SW480 (cell line): ENCODE results near the gene RNASE7.
A peak's percentile ranks its signal among the peaks of the same experiment; 100 is the strongest.
"Not testable (repeated sequence)": the region's sequence is repeated elsewhere in the genome, so short reads cannot be mapped to it uniquely, and the experiment has no call there.

ENCODE experiments used
- DNase-seq: peaks from one replicate; pipeline ENCODE4 v3.0.0-alpha.2; 2016; ENCODE audit warnings: low spot score

The RNASE7 gene

DNA sequence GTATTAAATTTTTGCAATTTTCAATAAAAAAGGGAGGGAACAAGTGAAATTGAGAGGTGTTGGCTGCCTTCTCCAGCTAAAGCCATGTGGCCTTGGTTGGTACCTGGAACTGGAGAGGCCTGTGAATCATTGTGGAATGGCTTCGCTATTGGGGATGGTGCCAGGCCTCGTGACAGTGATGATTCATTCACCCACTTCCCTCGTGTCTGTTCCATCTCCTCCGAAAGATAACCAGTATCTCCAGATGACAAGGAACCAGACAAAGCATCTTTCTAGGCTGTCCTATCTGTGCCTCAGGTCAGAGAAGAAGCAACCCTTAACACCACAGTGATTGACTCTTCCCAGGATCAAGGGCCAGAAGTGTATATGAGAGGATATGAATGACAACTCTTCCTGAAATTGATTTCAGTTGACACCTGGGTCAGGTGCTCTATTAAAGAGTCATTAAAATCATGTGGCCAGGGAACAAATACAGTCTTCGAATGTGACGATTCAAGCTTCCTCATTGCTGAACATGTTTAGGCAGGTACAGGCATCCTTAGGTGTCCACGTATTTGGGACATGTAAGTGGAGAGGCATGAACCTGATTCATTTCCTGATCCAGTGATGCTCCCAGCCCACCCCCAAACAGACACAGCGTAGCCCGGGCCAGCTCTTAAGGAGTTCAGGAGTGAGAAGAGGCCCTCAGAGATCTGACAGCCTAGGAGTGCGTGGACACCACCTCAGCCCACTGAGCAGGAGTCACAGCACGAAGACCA lies at the start of gene RNASE7:
TSS of gene RNASE7 (plus strand) at position 687 of the 758 bp plus-strand sequence. CDS start 631 bp downstream, outside the sequence.
- no peak for DNase-seq

DNA sequence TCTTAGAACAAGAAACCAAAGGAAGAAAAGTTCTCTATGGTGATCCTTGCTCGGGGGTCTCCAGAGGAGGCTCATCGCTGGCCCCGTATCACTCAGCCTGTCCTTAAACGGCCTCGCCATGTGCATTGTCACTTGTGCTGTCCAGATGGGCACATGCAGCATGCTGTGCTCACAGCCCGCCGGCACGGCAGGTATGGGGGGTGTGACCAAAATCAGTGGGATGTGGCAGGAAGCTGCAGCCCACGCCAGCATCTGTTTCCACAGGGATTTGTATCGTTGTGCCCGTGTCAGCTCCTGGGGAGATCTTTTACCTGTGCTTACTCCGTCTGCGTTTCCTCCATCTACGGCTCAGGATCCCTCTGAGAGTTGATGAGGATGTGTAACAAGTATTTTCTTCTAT lies 45.6 kb upstream of the RNASE7 start:
- DNase-seq = no peak

- no peak for DNase-seq
Observed at GRCh38 chr14:20997115-20997514, 45.0 kb upstream of the RNASE7 start.

DNA sequence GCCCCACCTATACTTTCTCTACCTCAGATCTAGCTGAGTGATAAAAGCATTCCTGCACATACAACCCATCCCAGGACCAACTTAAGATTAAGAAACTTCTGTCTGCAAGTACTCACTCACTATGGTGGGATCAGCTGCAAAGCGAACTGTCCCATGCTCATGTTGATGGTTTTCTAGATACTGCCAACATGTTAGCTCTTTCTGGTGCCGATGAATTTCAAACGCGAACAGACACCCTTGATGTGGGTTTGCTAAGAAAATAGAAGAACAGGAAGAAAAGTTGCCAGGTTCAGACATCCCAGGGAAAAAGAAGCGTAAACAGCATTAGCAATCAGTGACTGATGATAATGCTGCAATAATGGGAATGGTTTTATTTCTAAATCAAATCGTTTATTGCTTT lies 44.6 kb upstream of the RNASE7 start:
- DNase-seq = no peak

DNA sequence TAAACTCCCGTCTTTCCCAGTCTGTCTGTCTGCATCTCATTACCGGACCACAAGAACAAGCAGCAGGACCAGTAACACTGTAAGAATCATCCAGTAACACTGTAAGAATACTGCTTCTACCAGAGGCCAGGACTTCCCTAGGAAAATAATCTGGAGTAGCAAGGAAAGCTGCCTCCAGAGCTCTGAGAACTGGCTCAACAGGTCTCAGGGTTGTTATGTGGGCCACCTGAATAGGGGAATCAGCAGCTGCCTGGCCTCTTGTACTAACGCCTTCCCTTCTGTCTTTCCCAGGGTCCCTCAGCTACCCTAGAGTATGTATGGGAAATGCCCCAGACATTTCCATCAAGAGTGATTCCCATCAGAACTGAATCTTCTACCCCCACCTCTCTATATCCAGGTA lies 44.0 kb upstream of the RNASE7 start:
- no peak for DNase-seq

- no peak for DNase-seq
Observed at GRCh38 chr14:20998674-20999366, 43.3 kb upstream of the RNASE7 start, which contains the start of gene SLC39A2. SLC39A2 (plus strand) TSS chr14:20999293; CDS start chr14:20999447, 154 bp downstream.

DNA sequence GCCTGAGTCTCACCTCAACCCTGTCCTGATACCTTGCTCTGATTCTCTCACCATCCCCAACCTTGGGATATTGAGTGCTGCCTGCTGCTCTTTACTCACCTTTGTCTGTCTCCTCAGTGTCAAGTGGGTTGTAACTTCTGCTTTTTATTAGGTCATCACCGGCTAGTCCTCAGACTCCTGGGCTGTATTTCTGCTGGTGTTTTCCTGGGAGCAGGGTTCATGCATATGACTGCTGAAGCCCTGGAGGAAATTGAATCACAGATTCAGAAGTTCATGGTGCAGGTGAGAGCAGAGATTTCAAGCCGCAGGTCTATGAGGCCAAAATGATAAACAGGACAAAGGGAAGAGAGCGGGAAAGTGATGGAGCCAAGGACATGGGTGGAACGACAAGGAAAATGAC lies 42.6 kb upstream of the RNASE7 start:
- DNase-seq = no peak

GRCh38 chr14:21001218-21001617 lies 40.9 kb upstream of the RNASE7 start:
- no peak for DNase-seq

DNA sequence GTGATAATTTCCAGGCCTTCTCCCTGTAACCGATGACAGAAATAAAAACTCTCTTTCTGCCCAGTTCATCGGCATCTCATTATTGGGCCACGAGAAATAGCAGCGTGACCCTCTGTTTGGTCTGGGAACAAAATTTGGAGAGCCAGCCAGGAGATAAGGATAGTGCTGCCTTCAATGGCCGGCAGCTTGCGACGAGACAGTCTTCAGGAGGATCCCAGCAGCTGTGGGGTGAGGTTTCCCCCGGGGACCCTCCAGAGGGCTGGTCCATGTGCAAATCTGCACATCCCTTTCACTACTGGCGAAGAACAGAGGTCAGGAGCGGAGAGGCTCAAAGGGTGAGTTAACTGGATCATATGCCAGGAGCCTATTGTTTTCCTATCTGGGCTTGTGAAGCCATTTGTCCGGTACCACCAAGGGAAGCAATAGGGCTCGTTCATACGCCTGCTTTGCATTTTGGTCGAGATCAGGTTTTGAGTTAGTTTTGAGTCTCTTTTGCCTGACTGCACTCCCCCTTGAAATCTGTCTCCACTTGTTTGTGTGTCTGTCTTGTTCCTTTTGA lies 38.3 kb upstream of the RNASE7 start:
- DNase-seq = no peak

GRCh38 chr14:21009721-21010120 lies 32.4 kb upstream of the RNASE7 start:
- not testable (repeated sequence) for DNase-seq

- no peak for DNase-seq
Observed at GRCh38 chr14:21011136-21011535, 31.0 kb upstream of the RNASE7 start.

- peak; percentile 80 for DNase-seq
Observed at GRCh38 chr14:21014761-21015190, 27.4 kb upstream of the RNASE7 start.

- DNase-seq = no peak
Observed at GRCh38 chr14:21015312-21015711, 26.9 kb upstream of the RNASE7 start.

DNA sequence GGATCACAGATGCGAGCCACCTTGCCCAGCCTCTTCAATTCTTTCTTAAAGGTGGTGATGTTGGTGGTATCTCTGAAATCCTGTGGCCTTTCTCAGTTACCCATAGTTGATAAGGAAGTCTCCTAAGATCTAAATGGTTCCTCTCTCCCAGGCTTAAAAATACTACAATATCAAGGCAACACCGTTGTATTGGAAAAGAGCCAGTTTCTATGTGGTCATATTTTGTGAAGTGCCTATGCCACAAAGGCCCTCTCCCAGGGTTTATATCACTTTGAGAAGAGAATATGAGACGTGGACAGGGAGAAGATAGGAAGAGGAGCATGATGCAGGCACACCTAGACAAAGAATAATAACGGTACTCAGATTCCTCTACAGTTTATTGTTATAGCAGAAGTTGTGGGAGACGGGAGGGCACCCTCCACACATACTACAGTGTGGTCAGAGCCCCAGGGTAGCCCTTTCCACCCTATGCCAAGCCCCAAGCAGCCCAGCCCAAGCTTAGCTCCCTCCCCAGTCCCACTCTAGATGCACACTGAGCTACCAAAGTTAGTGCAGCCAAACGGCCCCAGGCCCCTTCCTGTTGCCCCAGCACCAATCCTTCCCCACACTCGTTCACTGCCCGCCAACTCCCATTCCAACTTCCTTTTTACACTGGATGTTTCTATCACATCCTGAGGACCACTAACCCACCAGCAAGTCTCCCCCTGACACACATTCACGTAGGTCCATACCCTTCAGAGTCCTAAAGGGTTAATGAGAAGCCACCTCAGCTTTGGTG lies 25.6 kb upstream of the RNASE7 start:
- no peak for DNase-seq

DNA sequence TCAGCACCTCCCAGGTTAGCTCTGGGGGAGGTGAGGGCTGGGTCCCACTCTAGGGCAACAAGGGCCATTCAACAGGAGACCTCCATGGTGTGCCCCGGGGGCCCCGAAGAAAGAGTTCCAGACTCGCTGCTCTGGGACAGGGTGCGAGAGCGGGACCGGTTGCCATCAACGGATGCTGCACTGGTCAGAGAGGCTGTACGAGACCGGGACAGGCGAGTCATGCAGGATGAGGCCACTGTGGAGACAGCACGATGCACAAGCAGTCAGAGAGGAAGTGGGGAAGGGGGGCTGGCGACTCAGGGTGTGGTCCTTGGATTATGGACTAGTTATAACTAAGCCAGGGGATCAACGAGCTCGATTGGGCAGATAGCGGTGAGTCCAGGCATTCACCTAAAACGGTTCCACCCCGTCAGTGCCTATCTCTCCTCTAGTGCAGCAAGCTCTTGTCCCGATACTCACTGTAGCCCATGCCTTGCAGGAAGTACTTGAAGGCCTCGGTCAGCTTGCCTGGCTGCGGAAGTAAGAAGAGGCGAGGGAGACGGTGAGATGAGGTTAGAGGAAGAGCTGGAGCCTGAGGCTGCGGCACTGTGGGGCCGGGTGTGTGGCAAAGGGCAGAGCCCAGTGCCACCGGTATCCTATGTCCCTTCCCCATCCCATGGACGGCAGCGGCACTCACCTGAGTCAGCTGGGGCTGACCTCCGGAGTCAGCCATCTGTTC lies 24.5 kb upstream of the RNASE7 start:
- no peak for DNase-seq

DNA sequence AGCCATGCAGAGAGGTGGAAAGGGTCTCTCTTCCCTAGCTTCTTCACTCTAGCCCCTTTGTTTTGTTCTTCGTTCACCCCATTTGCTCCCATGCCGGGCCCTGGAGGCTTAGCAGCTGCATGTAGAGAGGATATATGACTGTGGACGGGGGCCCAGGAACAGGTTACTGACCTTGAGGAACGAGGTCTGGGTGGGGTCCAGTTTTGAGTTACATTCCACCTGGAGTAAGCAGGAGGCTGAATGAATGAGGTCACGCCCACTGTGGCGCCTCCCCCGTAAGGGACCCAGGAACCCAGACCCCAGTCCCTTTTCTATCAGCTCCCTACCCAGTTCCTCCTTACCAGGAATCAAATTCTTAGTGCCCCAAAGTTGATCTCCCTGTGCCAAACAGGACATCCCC lies 23.9 kb upstream of the RNASE7 start:
- no peak for DNase-seq

DNA sequence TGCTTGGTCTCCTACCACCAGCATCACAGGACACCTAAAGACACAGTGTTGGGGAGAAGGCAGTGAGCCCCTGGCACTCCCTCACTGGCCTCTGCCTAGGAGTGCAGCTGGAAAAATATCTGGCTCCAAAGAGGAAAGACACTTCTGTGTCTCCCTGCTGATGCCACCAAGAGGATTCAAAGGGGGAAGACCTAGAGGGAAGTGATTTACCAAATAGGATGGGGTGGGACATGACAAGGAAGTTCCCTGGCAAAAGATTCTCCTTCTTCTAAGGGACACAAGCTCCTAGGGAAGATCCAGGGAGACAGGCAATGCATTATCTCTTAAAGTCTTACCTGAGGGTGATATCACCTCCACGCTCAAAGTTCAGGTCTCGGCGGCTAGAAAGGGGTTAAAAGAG lies 23.4 kb upstream of the RNASE7 start:
- no peak for DNase-seq

DNA sequence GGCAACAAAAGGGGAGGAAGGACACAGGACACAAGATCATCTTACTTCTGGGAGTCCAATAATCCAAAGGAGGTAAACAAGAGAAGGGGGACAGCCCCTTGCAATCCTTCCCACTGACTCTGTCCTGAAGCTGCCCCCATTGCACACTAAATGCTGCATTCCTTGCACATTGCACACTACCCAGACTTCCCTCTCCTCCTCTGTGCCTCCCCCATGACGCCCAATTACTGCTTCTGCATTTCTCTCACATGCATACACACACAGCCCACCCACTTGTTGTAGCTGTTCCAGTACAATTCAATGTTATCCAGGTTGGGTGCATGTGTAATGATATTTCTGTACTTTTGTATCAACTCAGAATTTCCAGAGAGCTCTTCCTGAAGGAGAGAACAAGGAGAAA lies 22.8 kb upstream of the RNASE7 start:
- DNase-seq = no peak

- DNase-seq = no peak
Observed at GRCh38 chr14:21020977-21021545, 21.1 kb upstream of the RNASE7 start.

GRCh38 chr14:21022686-21023085 lies 19.5 kb upstream of the RNASE7 start:
- no peak for DNase-seq

DNA sequence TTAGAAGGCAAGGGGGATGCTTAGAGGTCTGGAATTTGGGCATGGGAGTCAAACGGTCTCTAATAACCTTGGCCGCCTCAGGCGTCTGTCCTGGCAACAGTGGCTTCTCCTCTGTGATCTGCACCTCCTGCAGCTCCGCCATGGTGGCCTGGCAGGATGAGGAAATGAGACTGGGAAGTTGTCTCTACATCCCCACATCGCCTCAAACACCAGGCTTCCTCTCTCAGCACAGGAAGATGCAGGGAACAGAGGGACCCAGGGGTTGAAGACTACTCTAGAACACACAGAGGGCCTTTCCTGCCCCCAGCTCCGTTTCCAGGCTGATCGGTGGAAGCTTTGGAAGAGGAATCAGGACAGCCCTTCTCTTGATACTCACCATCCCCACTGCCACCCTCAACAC lies 19.0 kb upstream of the RNASE7 start:
- no peak for DNase-seq
